HL-60 (cell line): ENCODE data around the gene HHATL.

Experiments used
- CTCF ChIP-seq: IDR thresholded peaks from one replicate; pipeline ENCODE4 v1.5.1; 2011; ENCODE audit warnings: low read length, control low read depth, inconsistent platforms; ENCODE audit not compliant: insufficient read depth
- POLR2AphosphoS5 ChIP-seq: IDR thresholded peaks from 2 replicates; pipeline ENCODE4 v1.6.1; 2012; ENCODE audit warnings: low read depth

- TF ChIP-seq POLR2AphosphoS5: no peak
- no peak for TF ChIP-seq CTCF
Observed at GRCh38 chr3:42697289-42698051, 5.1 kb downstream of the HHATL start.
